ENCODE measurements around the gene AP3D1.
"Not testable (repeated sequence)": the region's sequence is repeated elsewhere in the genome, so short reads cannot be mapped to it uniquely, and the experiment has no call there.

The AP3D1 gene

GRCh38 chr19:2109046-2109864 is 42.1 kb downstream of the AP3D1 start:
- DNase-seq (ENCODE audit: low read depth): no peak

GRCh38 chr19:2108251-2109016 is 42.9 kb downstream of the AP3D1 start:
- no peak for DNase-seq (ENCODE audit: low read depth)

GRCh38 chr19:2103045-2103707 is 48.2 kb downstream of the AP3D1 start:
- no peak for DNase-seq (ENCODE audit: low read depth)

GRCh38 chr19:2101417-2102335 is 49.7 kb downstream of the AP3D1 start:
- DNase-seq (ENCODE audit: low read depth): no peak

- no peak for DNase-seq (ENCODE audit: low read depth)
Measured at GRCh38 chr19:2100719-2101061, 50.7 kb downstream of the AP3D1 start.

- DNase-seq (ENCODE audit: low read depth): no peak
Measured at GRCh38 chr19:2099937-2100718, 51.2 kb downstream of the AP3D1 start.

GRCh38 chr19:2099054-2099501 is 52.3 kb downstream of the AP3D1 start:
- no peak for DNase-seq (ENCODE audit: low read depth)

GRCh38 chr19:2097886-2098327 is 53.5 kb downstream of the AP3D1 start:
- DNase-seq (ENCODE audit: low read depth): no peak

GRCh38 chr19:2097203-2097885 is 54.0 kb downstream of the AP3D1 start:
- DNase-seq (ENCODE audit: low read depth): no peak

GRCh38 chr19:2096480-2097202 is 54.7 kb downstream of the AP3D1 start, which contains the start of gene IZUMO4:
Gene IZUMO4, plus strand, starts transcription at chr19:2096915. Its CDS starts 31 bp downstream, at chr19:2096946.
- DNase-seq (ENCODE audit: low read depth): peak; percentile 54

GRCh38 chr19:2096034-2096479 is 55.3 kb downstream of the AP3D1 start, which contains the start of gene MOB3A:
Gene MOB3A, minus strand, starts transcription at chr19:2096326. Its CDS starts 17,766 bp downstream, at chr19:2078560.
- peak; percentile 51 for DNase-seq (ENCODE audit: low read depth)

- DNase-seq (ENCODE audit: low read depth): not testable (repeated sequence)
Measured at GRCh38 chr19:2091926-2092525, 59.3 kb downstream of the AP3D1 start.

GRCh38 chr19:2089727-2090053 is 61.7 kb downstream of the AP3D1 start:
- DNase-seq (ENCODE audit: low read depth): no peak

- DNase-seq (ENCODE audit: low read depth): no peak
Measured at GRCh38 chr19:2089001-2089711, 62.2 kb downstream of the AP3D1 start.

- no peak for DNase-seq (ENCODE audit: low read depth)
Measured at GRCh38 chr19:2087621-2088100, 63.7 kb downstream of the AP3D1 start.

- DNase-seq (ENCODE audit: low read depth): not testable (repeated sequence)
Measured at GRCh38 chr19:2086695-2087620, 64.4 kb downstream of the AP3D1 start.

Measured in GM04503 (cell line).